GM21390 (cell line): Measurements from ENCODE around the gene CRHR2.
"Not testable (repeated sequence)": the region's sequence is repeated elsewhere in the genome, so short reads cannot be mapped to it uniquely, and the experiment has no call there.

Experiments
- ATAC-seq: cut with Tn5 transposase; IDR thresholded peaks from one replicate; pipeline ENCODE4 v1.9.1; 2021; ENCODE audit not compliant: unreplicated experiment

Gene CRHR2

GRCh38 chr7:30682212-30683083 is at the start of gene CRHR2:
Gene CRHR2, minus strand, starts transcription at chr7:30682456. Its CDS starts 176 bp downstream, at chr7:30682280.
- peak; percentile 62 for ATAC-seq

GRCh38 chr7:30731581-30731980 is 49.3 kb upstream of the CRHR2 start:
- ATAC-seq = no peak

GRCh38 chr7:30730996-30731395 is 48.7 kb upstream of the CRHR2 start:
- no peak for ATAC-seq

GRCh38 chr7:30730097-30730496 is 47.8 kb upstream of the CRHR2 start:
- no peak for ATAC-seq

GRCh38 chr7:30729642-30730041 is 47.4 kb upstream of the CRHR2 start:
- ATAC-seq = no peak

GRCh38 chr7:30728591-30729100 is 46.4 kb upstream of the CRHR2 start:
- ATAC-seq = no peak

GRCh38 chr7:30727061-30727945 is 45.0 kb upstream of the CRHR2 start:
- ATAC-seq = no peak

GRCh38 chr7:30726296-30727006 is 44.2 kb upstream of the CRHR2 start:
- no peak for ATAC-seq

- no peak for ATAC-seq
Measured at GRCh38 chr7:30723776-30724175, 41.5 kb upstream of the CRHR2 start.

GRCh38 chr7:30722671-30723070 is 40.4 kb upstream of the CRHR2 start:
- ATAC-seq = no peak

- no peak for ATAC-seq
Measured at GRCh38 chr7:30722187-30722586, 39.9 kb upstream of the CRHR2 start.

- ATAC-seq = no peak
Measured at GRCh38 chr7:30721211-30721610, 39.0 kb upstream of the CRHR2 start.

GRCh38 chr7:30719434-30719833 is 37.2 kb upstream of the CRHR2 start:
- not testable (repeated sequence) for ATAC-seq

GRCh38 chr7:30717181-30717580 is 34.9 kb upstream of the CRHR2 start:
- ATAC-seq = no peak

- ATAC-seq = no peak
Measured at GRCh38 chr7:30714129-30714528, 31.9 kb upstream of the CRHR2 start.

GRCh38 chr7:30713392-30713791 is 31.1 kb upstream of the CRHR2 start:
- ATAC-seq = no peak

GRCh38 chr7:30710669-30711068 is 28.4 kb upstream of the CRHR2 start:
- no peak for ATAC-seq

GRCh38 chr7:30709549-30709948 is 27.3 kb upstream of the CRHR2 start:
- ATAC-seq = no peak

GRCh38 chr7:30708983-30709382 is 26.7 kb upstream of the CRHR2 start:
- no peak for ATAC-seq

GRCh38 chr7:30708412-30708811 is 26.2 kb upstream of the CRHR2 start:
- ATAC-seq = no peak
